HG03575 (cell line): ENCODE data around the gene SLC17A7.

Source experiments
- ATAC-seq: cut with Tn5 transposase; IDR thresholded peaks from one replicate; pipeline ENCODE4 v1.9.1; 2021; ENCODE audit not compliant: unreplicated experiment, insufficient number of reproducible peaks, low FRiP score; ENCODE audit errors: extremely low read depth

Gene SLC17A7

DNA sequence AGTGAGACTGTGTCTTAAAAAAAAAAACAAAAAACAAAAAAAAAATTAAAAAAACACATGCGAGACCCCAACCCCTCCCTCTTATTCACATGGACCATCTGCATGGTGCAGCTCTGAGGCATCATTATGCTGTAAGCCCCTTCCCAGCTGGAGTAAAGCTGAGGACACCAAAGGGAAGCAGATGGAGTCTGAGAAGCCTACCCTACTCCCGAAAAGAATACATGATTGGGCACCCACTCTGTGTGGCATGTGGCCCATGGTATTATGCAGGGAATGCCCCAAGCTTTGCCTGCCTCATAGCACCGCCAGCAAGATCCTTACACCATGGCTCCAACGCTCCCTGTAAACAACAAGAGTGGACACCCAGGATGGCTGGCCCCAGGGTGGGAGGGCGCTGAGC lies 22.8 kb downstream of the SLC17A7 start:
- no peak for ATAC-seq

DNA sequence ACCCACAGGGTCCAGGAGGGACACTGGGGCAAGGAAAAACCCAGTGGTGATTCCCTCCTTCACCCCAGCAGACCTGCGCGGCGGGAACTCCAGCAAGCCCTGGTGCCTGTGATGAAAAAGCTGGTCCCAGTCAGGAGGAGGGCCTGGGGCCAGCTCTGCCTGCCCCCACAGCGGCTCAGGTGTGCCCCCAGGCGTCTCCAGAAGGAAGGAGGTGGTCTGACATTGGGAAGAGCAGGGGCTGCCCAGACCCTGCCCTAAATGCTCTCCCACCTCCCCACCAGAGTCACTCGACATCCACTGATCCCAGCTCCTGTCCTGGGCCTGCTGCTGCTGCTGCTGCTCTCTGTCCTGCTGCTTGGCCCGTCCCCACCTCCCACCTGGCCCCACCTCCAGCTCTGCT lies 24.2 kb downstream of the SLC17A7 start:
- ATAC-seq: no peak

- ATAC-seq: no peak
These were observed 25.5 kb downstream of the SLC17A7 start for GRCh38 chr19:49415810-49416200.

DNA sequence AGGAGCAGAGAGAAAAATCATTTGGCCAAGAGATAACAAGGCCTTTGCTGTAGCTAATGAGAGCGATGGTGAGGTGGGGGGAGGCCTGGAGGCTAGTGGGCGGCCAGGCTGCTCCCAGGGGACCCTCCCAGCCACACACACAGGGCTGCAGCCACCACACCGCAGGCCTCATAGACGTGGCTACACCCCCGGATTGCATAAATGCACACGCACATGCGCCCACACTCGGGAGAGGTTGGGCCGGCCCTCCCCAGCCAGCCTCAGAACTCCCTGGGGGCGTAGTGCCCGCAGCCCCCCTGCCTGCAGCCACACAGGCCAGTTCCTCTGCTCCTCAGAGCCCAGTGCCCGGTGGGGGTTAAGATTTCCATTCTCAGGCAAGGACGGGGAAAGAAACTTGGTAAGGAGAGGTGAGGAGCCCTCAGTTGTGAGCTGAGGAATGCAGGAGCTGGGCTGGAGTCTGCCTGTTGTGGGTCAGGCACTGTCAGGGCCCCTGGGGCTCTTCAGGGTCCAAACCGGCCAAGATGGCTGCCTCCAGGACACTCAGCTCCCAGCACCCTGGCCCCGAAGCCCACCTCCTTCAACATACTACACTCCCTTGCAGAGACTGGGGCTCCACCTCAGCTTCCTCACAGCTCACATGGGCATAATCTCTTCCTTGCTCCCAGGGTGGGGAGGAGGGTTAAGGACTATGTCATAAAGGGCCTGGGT lies 26.1 kb downstream of the SLC17A7 start:
- ATAC-seq: no peak

DNA sequence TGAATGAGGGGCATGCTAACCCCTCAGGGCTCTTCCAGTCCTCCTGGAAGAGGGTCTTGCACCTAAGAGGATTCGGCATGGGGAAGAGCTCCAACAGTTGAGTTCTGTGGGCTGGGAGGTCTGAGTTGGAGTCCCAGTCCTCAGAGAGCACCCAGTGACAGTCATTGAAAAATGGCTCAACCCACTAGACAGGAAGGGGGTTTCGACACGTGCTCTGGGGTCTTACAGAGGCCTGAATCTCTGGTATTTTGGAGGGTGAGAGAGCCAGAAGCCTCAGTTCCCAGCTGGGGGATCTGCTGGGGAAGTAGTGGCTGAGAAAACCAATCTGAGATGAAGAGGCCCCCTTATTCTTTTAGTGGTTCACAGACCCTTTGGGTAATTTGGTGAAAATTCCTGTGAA lies 27.1 kb downstream of the SLC17A7 start:
- no peak for ATAC-seq

DNA sequence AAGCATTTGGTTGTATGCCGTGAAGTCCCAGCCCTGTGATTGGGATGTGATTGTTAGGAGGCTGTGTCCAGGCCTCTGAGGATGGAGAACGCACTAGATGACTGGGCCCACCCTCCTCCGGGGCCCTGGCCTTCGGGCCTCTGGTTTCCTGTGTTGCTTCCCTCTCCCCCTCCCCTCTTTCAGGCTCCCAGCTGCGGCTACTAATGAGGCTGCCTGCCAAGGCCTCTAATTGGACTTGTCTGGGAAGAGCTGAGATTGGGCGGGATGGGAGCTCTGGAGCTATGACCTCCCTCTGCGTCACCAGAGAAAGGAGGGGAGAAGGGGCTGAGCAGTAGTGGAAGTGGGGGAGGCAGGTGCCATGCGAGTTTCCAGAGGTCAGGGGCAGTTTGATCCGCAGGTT lies 28.0 kb downstream of the SLC17A7 start:
- no peak for ATAC-seq

- no peak for ATAC-seq
These were observed 29.5 kb downstream of the SLC17A7 start for GRCh38 chr19:49411681-49412326.

GRCh38 chr19:49409441-49410029 lies 31.8 kb downstream of the SLC17A7 start:
- no peak for ATAC-seq

DNA sequence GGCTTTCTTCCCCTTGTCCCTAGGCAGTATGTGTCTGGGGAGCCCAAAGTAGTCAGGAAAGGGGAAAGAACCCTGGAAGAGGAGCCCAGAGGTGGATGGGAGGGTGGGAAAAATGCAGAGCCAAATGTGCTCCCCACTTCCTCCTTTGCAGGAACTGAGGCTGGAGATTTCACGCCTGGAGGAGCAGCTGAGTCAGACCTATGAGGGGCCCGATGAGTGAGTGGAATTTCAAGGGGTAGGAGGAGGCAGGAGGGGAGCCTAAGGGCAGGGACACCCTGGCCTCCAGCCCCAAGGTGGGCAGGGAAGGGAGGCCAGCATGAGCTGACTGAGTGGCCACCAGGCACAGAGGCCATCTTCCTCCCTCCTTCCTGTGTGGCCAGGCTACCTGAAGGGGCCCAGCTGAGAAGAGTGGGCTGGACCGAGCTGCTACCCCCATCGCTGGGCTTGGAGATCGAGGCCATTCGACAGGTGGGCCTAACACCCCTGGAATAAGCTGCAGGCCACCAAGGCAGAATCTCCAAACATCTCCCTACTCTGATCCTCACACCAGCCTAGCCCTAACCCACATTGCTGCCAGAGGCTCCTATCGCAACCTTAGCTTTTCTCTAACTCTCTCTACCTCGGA lies 32.4 kb downstream of the SLC17A7 start:
- ATAC-seq: no peak

GRCh38 chr19:49407482-49408015 lies 33.8 kb downstream of the SLC17A7 start:
- ATAC-seq: no peak

- ATAC-seq: no peak
These were observed 34.2 kb downstream of the SLC17A7 start for GRCh38 chr19:49407079-49407478.

- no peak for ATAC-seq
These were observed 37.7 kb downstream of the SLC17A7 start for GRCh38 chr19:49403404-49404187.

DNA sequence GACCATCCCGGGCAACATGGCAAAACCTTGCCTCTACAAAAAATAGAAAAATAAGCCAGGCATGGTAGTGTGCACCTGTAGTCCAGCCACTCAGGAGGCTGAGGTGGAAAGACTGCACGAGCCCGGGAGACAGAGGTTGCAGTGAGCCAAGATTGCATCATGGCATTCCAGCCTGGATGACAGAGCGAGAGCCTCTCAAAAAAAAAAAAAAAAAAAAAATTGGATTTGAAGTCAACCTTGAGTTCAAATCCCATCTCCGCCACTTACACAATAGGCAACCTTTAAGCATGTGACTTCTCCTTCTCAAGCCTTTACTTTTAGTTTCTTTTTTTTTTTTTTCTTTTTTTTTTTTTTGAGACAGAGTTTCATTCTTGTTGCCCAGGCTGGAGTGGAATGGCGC lies 41.3 kb downstream of the SLC17A7 start:
- ATAC-seq: no peak

DNA sequence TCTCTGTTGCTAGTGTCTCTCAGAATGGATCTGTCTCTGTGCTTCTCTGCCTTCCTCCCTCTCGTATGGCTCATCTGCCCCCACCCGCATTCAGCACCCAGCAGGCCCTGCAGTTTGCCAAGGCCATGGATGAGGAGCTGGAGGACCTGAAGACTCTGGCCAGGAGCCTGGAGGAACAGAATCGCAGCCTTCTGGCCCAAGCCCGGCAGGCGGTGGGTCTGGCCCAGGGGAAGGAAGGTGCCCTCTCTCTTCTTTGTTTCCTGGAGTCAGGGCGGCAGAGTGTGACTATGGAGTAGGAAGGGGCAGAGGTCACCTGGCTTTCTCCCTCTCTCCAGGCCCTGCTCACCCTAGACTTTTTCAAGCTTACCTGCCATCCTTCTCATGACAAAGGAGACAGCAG lies 42.4 kb downstream of the SLC17A7 start:
- ATAC-seq: no peak

GRCh38 chr19:49398001-49398615 lies 43.2 kb downstream of the SLC17A7 start:
- ATAC-seq: no peak

GRCh38 chr19:49396738-49397505 lies 44.4 kb downstream of the SLC17A7 start:
- no peak for ATAC-seq

DNA sequence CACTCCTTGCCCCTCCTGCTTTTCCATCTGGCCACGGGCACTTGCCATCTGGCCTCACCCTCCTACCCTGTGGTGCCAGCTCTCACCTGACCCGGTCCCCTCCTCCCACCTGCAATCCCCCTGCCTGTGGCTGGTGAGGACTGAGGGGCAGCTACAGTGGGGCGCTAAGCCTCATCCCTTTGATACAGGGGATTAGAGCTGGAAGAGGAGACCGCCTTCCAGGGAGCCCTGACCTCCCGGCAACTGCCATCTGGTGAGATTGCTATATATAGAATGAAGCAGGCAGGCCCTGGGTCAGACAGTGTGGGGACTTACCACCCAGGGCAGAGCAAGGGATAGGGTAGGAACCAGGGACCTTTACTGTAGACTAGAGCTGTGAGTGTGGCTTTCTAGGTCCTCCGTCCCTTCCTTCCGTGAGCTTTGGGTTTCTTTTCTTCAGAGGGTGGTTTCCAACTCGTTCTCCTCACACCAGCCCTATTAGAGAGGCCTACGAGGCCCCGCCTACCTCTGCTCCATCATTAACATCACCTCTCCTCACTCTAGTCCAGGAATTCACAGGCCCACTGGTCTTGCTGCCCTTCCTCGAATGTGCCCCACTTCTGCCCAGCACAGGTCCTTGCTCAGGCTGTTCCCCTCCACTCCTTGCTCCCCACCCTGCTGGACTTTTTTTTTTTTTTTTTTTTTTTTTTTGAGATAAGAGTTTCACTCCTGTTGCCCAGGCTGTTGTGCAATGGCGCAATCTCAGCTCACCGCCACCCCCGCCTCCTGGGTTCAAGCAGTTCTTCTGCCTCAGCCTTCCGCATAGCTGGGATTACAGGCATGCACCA lies 45.5 kb downstream of the SLC17A7 start:
- no peak for ATAC-seq
